Lung microvascular endothelial cell (primary cell): ENCODE results near the gene C1QTNF9B. TPM values are rescaled to one million over a fixed set of nuclear protein-coding genes. Genes with fewer than 3 reads are reported as not detected.
"Not testable (repeated sequence)": the region's sequence is repeated elsewhere in the genome, so short reads cannot be mapped to it uniquely, and the experiment has no call there.

ENCODE experiments used
- DNase-seq, 2 donors: peaks; one replicate each; pipeline versions ENCODE4 v3.0.0 to v3.0.0-alpha.2; 2010; ENCODE audit warnings: low read depth in 2 of 2
- total RNA-seq: library from RNA; depleted of rRNA; stranded (reverse); fragments of >200 nt; gene quantifications from 2 replicates; pipeline ENCODE4 v1.2.1, GENCODE V29; 2014

Gene C1QTNF9B
- not detected in 2 replicates for total RNA-seq

GRCh38 chr13:23897452-23897919 is at the start of gene C1QTNF9B:
C1QTNF9B (minus strand) TSS chr13:23897502.
- not testable (repeated sequence) for DNase-seq

DNA sequence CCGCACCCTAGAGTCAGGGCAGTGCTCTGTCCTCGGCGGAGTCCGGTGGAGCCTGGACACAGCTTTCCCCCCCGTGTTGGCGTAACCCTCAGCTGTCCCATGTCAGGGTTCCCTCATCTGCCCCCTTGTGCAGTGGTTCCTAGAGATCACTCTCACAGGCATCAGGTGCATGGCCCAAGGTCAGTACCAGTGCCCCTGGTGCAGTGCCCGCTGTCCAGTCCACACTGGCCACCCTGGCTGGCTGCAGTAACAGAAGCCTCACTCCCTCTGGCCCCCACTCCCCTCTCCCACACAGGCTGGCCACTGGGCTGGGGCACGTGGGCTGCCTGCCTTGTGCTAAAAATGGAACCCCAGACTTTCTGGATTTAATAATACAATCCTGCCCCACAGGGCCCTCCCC is 49.6 kb upstream of the C1QTNF9B start:
- DNase-seq, result no peak

- no peak for DNase-seq
Measured at GRCh38 chr13:23946067-23946466, 48.8 kb upstream of the C1QTNF9B start.

- no peak for DNase-seq
Measured at GRCh38 chr13:23945612-23946011, 48.3 kb upstream of the C1QTNF9B start.

DNA sequence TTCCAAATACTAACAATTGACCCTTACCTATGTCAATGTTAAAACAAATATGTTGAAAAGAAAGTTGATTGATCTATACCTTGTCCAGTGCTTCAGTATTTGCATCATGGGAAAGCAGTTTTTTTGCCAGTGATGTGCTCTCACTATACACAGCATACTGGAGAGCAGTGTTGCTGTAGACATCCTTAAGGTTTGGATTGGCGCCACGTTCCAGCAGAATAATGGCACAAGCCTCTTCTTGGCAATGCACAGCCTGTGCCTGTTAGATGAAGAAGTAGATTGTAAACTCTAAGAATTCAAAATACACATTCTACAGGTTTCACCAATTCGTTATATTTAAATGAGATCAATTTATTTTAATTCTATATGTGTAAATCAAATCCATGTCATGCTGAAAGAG is 43.9 kb upstream of the C1QTNF9B start:
- no peak for DNase-seq

DNA sequence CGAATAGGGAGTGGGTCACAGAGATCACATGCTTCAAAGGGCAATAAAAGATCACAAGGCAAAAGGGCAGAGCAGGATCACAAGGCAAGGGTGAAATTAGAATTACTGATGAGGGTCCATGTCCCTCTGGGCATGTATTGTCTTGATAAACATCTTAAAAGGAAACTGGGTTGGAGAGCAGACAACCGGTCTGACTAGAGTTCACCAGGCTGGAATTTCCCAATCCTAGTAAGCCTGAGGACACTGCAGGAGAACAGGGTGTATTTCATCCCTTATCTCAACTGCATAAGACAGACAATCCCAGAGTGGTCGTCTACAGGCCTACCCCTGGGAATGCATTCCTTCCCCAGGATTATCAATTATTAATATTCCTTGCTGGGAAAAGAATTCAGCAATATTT is 42.4 kb upstream of the C1QTNF9B start:
- DNase-seq, result not testable (repeated sequence)

DNA sequence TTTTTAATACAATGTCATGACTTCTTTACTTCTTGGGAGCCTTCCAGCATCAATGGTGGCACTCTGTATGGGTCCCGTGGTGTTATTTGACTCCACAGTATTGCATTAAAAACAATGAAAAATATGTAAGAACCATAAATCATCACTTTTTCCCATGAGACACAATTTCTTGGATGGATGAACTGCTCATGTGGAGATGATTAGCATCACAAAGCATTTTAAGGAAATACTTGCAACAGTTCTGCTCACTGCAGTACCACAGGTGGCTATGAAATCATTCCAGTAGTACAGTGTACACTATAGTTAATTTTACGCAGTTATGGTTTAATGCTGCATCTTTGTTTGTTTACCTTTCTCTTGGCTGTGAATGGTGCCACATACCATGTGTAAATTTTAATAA is 37.2 kb upstream of the C1QTNF9B start:
- peak in 1 of 2 donors; percentile 32 for DNase-seq

DNA sequence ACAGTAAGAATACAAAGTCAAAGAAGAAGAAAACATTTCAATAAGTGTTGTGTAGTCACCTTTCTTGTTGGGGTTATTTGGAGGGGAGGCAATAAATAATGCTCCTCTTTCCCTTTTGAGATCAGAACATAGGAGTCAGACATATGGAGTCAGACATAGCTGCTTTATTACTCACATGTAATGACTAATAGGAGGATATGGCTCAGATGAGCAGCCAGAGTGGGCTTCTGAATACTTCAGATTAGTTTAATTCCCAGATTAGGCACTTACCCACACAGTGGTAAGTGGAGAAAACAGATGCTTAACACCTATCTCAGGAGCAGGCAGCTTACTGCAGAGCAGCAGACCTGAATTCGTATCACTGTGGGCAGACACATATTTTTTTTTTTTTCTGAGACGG is 31.7 kb upstream of the C1QTNF9B start:
- peak in 1 of 2 donors; percentile 77 for DNase-seq

DNA sequence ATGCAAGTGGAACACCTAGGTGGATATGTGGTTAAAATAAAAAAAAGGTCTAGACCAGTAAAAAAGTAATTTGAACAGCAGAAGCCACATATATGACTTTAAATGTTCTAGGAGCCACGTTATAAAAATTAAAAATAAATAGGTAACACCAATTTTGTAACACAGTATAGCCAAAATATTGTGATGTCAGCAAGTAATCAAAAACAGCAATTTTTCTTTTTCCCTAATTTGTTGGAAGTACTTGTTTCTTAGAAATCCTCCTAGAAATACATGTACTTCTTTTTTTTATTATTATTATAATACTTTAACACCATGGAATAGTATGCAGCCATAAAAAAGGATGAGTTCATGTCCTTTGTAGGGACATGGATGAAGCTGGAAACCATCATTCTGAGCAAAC is 25.7 kb upstream of the C1QTNF9B start:
- DNase-seq, result no peak

DNA sequence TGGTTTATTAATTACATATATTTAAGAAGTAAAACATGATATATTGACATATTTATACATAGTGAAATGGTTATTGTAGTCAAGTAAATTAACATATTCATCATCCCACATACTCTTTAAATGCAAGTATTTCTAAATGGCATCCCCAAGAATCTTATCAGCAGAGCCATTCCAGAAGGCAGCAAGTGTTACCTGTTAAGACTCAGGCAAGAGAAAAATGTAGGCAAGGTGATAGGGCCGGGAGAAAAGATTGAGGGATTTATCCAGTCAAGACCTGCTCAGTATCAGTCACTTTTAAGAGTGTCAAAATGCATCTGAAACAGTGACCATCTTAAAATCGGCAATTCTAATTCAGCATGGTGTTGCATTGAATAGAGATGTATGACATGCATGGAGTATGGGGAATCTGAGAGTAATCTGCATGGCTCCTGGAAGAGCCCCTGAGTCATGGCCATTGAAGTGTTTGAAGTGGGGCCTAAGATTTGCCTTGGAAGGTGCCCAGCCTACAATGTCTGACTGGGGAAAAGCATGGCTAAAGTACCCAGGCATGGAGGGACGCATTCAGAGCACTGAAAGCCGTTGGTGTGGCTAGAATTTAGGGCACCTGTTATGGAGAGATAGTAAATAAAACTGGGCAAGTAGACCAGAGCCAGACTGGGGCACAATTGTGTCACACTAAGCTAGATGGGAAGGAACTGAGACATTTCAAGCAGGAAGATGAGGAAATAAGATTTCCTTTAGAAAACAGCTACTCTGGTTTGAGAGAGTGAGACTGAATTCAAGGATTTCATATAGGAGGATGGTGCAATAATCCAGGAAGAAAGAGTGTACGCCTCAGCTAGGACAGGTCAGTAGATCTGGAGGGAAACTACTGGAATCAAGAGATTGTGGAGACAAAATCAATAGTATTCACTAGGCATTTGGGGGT is 25.0 kb upstream of the C1QTNF9B start:
- peak in 1 of 2 donors; percentile 52 for DNase-seq

GRCh38 chr13:23921451-23921888 is 24.2 kb upstream of the C1QTNF9B start:
- DNase-seq, result peak; percentile 27 to 55

GRCh38 chr13:23919006-23919405 is 21.7 kb upstream of the C1QTNF9B start:
- no peak for DNase-seq

DNA sequence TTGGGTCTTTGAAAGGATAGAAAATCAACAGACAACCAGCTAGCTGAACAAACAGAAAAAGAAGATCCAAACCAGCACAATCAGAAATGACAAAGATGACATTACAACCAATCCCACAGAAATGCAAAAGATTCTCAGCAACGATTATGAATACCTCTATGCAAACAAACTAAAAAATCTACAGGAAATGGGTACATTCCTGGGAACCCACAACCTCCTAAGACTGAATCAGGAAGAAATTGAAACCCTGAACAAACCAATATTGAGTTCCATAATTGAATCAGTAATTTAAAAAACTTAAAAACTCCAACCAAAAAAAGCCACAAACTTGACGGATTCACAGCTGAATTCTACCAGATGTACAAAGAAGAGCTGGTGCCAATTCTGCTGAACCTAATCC is 20.9 kb upstream of the C1QTNF9B start:
- DNase-seq, result no peak

GRCh38 chr13:23915308-23915707 is 18.0 kb upstream of the C1QTNF9B start:
- no peak for DNase-seq

DNA sequence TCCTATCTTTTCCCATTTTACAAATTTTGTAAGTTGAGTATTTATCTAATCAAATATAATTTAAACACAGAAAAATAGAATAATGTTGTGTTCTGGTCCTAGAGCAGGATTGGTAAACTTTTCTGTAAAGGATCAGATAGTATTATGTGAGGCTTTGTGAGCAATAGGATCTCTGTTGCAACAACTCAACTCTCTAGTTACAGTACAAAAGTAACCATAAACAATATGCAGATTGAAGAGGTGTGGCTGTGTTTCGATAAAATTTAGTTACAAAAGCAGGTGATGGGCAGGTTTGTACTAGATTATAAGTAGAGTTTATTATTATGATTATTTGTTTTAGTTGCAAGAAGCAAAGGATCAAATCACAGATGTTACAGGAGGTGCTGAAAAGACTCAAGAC is 15.2 kb upstream of the C1QTNF9B start:
- no peak for DNase-seq

- no peak for DNase-seq
Measured at GRCh38 chr13:23909606-23910005, 12.3 kb upstream of the C1QTNF9B start.

GRCh38 chr13:23905766-23906165 is 8.5 kb upstream of the C1QTNF9B start:
- DNase-seq, result no peak

DNA sequence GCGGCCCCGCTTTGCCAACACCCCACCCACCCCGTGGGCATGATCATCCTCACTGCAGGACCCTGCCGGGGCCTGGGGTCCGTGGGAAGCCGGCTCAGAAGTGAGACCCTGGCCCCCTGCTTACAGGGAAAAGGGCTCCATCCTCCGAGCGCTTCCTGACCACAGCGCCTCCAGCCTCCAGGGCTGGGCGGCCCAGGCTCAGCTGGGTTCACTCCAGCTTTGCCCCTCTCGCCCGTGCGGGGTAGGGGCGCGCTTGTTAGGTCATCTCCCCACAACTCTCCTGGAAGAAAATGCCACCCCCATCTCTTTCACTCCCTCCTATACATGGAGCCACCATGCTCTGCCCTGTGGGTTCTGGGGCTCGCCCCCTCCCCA is 6.6 kb upstream of the C1QTNF9B start:
- DNase-seq, result no peak

DNA sequence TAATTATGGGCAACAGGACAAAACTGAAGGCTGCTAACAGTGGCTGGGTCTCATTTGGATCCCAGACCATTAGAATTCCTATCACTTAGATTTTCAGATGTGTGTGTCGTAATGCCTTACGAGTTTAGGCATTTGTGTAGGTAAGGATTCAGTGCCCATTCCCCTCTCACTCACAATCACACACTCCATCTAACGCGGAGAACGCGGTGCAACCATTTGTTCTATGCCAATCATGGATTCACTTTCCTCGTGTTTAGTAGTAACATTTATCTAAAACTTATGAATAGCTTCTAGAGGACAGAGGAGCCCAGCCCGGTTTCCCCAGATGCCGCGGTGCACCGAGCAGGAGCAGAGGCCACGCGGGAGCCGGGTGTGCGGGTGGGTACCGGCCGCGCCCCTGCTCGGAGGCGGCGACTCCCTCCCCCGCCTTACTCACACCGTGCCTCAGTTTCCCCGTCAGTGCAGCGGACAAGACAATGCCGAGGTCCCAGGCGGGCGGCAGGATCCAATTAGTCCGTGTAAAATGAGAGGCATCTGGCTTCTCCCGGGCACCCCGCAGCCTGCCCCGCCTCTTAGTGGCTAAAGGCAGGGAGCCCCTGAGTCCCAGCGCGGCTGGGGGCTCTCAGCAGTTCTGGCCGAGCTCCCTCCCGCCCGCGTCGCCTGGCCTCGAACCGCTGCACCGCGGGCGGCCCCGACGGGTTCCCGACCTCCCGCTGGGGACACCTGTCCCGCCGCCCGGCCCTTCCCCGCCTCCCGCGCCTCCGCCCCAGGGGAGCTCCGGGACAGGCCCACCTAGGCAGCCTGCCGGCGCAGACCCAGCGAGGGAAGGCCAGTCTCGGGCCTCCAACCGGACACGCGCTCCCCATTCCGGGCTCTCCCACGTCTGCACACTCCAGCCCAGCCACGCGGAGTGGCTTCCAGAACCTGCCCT is 5.9 kb upstream of the C1QTNF9B start:
- no peak for DNase-seq

DNA sequence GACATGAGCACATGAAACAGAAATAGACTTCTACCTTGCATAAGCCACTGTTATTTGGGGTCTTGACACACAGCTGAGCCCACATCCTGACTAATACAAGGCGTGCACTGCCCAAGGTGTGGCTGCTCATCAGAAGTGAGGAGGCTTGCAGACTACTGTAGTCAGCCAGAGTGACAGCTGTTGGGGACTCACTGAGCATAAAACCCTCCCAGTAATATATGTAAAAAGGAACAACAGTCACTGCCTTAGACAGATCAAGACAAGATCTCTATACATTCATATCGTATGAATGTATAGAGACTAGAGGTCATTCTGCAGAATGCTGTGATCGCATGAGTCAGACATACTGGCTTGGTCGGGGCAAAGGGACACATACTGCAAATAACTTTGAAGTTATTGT is 4.1 kb upstream of the C1QTNF9B start:
- no peak for DNase-seq

GRCh38 chr13:23899555-23899954 is 2.3 kb upstream of the C1QTNF9B start:
- DNase-seq, result peak; percentile 51 to 64

GRCh38 chr13:23898101-23898500 is 799 bp upstream of the C1QTNF9B start:
- no peak for DNase-seq
